ENCODE measurements around the gene EXOSC6. TPM values are rescaled to one million over a fixed set of nuclear protein-coding genes. Genes with fewer than 3 reads are reported as not detected.
"Not testable (repeated sequence)": the region's sequence is repeated elsewhere in the genome, so short reads cannot be mapped to it uniquely, and the experiment has no call there.

The EXOSC6 gene
- polyA plus RNA-seq, 1 donor from 2014 or later = 4.8 TPM

DNA sequence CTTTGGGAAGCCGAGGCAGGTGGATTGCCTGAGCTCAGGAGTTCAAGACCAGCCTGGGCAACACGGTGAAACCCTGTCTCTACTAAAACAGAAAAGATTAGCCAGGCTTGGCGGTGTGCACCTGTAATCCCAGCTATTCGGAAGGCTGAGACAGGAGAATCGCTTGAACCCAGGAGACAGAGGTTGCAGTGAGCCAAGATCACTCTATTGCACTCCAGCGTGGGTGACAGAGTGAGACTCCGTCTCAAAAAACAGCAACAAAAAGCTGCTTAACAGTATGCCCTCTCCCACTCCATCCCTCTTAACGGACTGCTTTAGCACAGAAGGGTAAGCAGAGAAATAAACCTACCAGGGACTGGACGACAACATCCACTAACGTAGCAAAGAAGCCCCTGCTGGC, 16.2 kb upstream of the EXOSC6 start:
- not testable (repeated sequence) for H3K4me1 Mint-ChIP-seq, H3K4me3 Mint-ChIP-seq, H3K27me3 Mint-ChIP-seq, H3K9me3 Mint-ChIP-seq, H3K36me3 Mint-ChIP-seq
- H3K27ac Mint-ChIP-seq = peak overlapping the region in 1 of 3 donors; percentile 23

DNA sequence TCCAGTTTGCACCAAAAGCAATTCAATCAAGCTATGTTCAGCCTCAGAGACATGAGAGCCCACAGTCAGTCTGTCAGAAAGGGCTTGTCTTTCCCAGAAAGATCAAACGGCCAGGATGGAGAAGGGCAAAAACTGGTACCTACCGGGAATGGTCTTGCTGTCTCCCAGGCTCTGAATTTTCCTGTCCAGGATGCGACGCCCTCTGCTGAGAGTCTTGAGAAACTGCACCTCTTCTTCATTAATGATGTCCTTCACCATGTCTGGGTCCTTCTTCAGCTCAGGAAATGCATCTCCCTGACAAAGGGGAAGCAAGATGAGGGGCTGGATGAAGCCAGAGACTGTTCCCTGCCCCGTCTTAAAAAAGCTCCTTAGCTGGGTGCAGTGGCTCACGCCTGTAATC, 15.8 kb upstream of the EXOSC6 start:
- H3K9me3 Mint-ChIP-seq = no peaks in the 10 kb centered on the region
- no peaks in the 10 kb centered on the region for H3K27me3 Mint-ChIP-seq
- no peaks in the 10 kb centered on the region for H3K4me1 Mint-ChIP-seq
- peaks cover 2% of the 10 kb centered on the region for H3K36me3 Mint-ChIP-seq
- H3K27ac Mint-ChIP-seq = peak overlapping the region in 1 of 3 donors; percentile 23
- H3K4me3 Mint-ChIP-seq = no peak overlapping the region

- H3K4me1 Mint-ChIP-seq, H3K9me3 Mint-ChIP-seq, H3K36me3 Mint-ChIP-seq, H3K27me3 Mint-ChIP-seq, H3K4me3 Mint-ChIP-seq: not testable (repeated sequence)
- peak overlapping the region in 1 of 3 donors; percentile 71 for H3K27ac Mint-ChIP-seq
These were observed 8.2 kb upstream of the EXOSC6 start for GRCh38 chr16:70259903-70260302.

- Mint-ChIP-seq H3K9me3 (no peaks in the 10 kb centered on the region), H3K4me1 (no peaks in the 10 kb centered on the region), H3K27ac (peak overlapping the region in 1 of 3 donors; percentile 77), H3K27me3 (no peaks in the 10 kb centered on the region), H3K36me3 (no peaks in the 10 kb centered on the region), H3K4me3 (no peak overlapping the region)
These were observed 7.2 kb upstream of the EXOSC6 start for GRCh38 chr16:70258946-70259345.

- Mint-ChIP-seq H3K36me3 (peaks cover 2% of the 10 kb centered on the region), H3K4me1 (no peaks in the 10 kb centered on the region), H3K9me3 (no peaks in the 10 kb centered on the region), H3K27ac (peak overlapping the region in 1 of 3 donors; percentile 82), H3K4me3 (no peak overlapping the region), H3K27me3 (no peaks in the 10 kb centered on the region)
These were observed 6.3 kb upstream of the EXOSC6 start for GRCh38 chr16:70258065-70258464.

DNA sequence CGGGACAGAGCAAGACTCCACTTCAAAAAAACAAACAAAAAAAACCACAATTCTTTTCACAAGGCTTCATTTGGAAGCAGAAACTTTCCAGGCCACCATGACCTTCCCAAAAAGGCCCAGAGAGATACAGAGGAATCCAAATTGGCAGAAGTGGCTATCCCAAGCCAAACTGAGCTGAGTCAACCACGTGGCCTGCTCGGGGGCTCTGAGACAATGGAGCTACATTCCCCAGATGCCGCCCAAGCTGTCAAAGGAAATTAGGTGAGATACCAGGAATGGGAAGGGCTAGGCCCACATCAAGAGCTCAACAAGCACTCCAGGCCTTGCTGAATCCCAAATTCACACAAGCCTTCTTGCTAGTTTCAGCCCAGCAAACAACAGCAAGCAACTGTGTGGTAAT, 5.7 kb upstream of the EXOSC6 start:
- Mint-ChIP-seq H3K27ac (no peak overlapping the region), H3K36me3 (peaks cover 2% of the 10 kb centered on the region), H3K9me3 (no peaks in the 10 kb centered on the region), H3K4me1 (peaks cover 0 to under 1% (median 0%) of the 10 kb centered on the region in 3 donors), H3K4me3 (peak overlapping the region in 1 of 4 donors; percentile 17), H3K27me3 (no peaks in the 10 kb centered on the region)

DNA sequence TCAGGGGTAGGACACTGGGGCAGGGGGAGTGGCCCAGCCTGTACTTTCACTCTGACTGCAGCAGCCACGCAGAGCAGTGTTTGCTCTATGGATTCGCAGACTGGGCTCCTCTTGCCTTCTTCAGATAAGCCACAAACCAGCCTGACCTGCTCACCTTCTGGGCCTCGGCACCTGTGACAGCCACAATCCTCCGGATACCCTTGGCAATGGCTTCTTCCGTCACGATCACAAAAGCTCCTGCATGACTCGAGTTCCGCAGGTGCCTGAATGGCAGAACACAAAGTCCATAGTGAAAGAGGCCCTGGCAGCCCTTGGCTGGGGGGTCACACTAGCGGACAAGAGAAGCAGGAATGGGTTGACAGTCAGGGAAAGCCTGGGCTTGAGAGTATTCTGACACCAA, 3.8 kb upstream of the EXOSC6 start:
- Mint-ChIP-seq H3K27me3 (no peaks in the 10 kb centered on the region), H3K9me3 (no peaks in the 10 kb centered on the region), H3K36me3 (peaks cover 2% of the 10 kb centered on the region), H3K4me1 (peaks cover 0 to 5% (median 0%) of the 10 kb centered on the region in 3 donors), H3K4me3 (no peak overlapping the region), H3K27ac (peak overlapping the region in 1 of 3 donors; percentile 74)

DNA sequence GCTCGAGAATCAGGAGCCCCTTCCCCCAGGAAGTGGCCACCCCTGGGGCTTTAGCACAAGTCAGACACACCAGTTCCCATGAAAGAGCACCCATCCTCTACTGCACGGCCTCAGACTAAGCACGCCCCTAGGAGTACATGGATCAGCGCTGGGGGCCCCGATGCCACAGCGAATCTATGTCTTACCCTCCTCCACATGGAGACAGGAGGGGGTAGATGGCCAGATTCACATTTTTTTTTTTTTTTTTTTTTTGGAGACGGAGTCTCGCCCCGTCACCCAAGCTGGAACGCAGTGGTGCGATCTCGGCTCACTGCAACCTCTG, 3.2 kb upstream of the EXOSC6 start:
- H3K27me3 Mint-ChIP-seq = no peaks in the 10 kb centered on the region
- no peaks in the 10 kb centered on the region for H3K9me3 Mint-ChIP-seq
- peak overlapping the region in 1 of 3 donors; percentile 74 for H3K27ac Mint-ChIP-seq
- H3K4me3 Mint-ChIP-seq = peak overlapping the region in 1 of 4 donors; percentile 23
- H3K4me1 Mint-ChIP-seq = peaks cover 0 to 8% (median 0%) of the 10 kb centered on the region in 3 donors
- peaks cover 2% of the 10 kb centered on the region for H3K36me3 Mint-ChIP-seq

DNA sequence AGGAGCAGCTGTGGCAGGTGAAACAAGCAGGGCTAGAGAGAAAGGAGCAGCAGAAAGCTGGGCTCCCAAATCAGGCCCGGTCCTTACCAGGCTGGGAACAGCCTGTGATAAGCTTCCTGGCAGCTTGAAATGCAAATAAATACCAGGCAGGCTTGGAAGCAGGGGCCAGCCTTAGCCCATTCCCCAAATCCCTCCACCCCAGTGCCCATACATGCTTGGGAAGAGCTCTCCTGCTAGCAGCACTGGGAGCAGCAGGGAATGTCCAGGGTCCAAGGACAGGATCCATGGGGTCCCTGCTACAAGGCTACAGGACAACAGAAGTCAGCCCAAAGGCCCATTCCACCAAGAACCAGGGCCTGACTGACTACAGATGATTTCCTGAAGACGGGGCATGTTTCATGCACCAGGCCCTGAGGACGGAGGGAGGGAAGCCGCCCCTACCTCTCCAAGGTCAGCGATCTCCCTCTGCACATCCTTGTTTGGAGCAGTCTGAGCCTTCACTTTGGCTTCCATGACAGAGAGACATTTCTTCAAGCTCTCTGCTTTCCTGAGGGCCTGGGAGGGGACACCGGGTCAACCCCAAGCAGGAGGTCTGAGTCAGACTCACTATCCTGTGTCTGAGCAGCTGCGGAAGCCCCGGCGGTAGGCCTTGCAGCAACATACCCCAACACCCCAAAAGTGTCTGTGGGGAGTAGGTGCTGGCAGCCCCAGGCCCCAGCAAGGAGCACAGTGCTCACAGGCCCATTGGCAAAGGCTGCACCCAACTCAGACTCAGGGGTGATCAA, 2.6 kb upstream of the EXOSC6 start:
- peak overlapping the region in 1 of 4 donors; percentile 68 for H3K4me3 Mint-ChIP-seq
- peak overlapping the region in 1 of 3 donors; percentile 85 for H3K27ac Mint-ChIP-seq
- no peaks in the 10 kb centered on the region for H3K9me3 Mint-ChIP-seq
- peaks cover 0 to 10% (median 3%) of the 10 kb centered on the region in 3 donors for H3K4me1 Mint-ChIP-seq
- peaks cover 2% of the 10 kb centered on the region for H3K36me3 Mint-ChIP-seq
- H3K27me3 Mint-ChIP-seq = no peaks in the 10 kb centered on the region

GRCh38 chr16:70253291-70254106, 1.8 kb upstream of the EXOSC6 start:
- H3K27ac Mint-ChIP-seq = peak overlapping the region in 2 of 3 donors; percentile 85 to 90
- peaks cover 2% of the 10 kb centered on the region for H3K36me3 Mint-ChIP-seq
- H3K9me3 Mint-ChIP-seq = no peaks in the 10 kb centered on the region
- H3K27me3 Mint-ChIP-seq = no peaks in the 10 kb centered on the region
- H3K4me1 Mint-ChIP-seq = peaks cover 0 to 12% (median 4%) of the 10 kb centered on the region in 3 donors
- peak overlapping the region in 1 of 4 donors; percentile 68 for H3K4me3 Mint-ChIP-seq

- Mint-ChIP-seq H3K27me3 (no peaks in the 10 kb centered on the region), H3K9me3 (no peaks in the 10 kb centered on the region), H3K36me3 (peaks cover 2% of the 10 kb centered on the region), H3K4me3 (peak overlapping the region in 1 of 4 donors; percentile 84), H3K27ac (peak overlapping the region; percentile 72 to 97 (median 84)), H3K4me1 (peaks cover 0 to 12% (median 4%) of the 10 kb centered on the region in 3 donors)
These were observed 732 bp upstream of the EXOSC6 start for GRCh38 chr16:70252355-70252988.

DNA sequence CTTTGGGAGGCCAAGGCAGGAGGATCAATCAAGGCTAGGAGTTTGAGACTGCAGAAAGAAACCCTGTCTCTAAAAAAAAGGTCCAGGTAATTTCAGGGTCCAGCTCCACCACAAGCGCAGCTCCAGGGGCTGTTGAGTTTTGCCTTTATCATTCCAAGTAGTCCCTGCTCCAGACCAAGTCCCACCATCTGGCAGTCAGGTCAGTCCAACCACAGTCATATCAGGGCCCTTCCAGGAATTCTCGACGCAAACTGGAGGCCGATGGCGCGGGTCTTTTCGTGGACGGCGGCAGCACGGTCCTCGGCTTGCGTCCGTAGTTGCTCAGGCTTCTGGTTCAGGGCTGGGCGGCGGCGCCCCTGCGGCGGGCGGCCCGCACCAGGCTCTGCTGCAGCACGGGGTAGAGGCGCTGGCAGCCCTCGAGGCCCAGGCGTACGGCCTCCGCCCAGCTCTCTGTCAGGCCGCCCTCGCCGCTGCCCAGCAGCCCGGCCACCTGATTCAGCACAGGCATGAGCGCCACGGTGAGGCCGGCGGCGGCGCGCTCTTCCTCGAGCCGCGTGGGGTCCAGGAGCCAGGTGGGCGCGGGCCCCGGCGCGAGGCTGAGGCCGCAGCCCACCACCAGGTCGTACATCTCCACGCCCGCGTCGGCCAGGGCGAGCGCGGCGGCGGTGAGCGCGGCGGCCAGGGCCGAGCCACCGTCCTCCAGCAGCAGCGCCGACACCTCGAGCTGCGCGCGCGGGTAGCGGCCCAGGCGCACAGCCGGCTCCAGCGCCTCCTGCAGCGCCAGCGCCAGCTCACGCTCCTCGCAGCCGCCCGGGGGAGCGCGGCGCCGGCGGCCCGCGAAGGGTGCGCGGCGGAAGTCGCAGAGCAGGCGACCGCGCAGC, 752 bp downstream of the EXOSC6 start:
- Mint-ChIP-seq H3K9me3 (no peaks in the 10 kb centered on the region), H3K36me3 (peaks cover 2% of the 10 kb centered on the region), H3K4me3 (peak overlapping the region; percentile 67 to 86 (median 81)), H3K27me3 (no peaks in the 10 kb centered on the region), H3K4me1 (peaks cover 0 to 12% (median 6%) of the 10 kb centered on the region in 3 donors), H3K27ac (peak overlapping the region in 2 of 3 donors; percentile 76)

DNA sequence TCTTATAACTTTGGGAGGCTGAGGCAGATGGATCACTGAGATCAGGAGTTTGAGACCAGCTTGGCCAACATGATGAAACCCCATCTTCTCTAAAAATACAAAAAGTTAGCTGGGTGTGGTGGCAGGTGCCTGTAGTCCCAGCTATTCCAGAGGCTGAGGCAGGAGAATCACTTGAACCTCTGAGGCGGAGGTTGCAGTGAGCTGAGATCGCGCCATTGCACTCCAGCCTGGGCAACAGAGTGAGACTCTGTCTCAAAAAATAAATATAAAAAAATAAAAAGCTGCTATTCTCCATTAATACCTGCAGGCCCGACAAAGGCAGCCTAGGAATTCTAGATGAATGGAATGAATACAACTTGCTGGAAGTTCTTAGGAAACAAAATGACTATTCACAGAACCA, 2.0 kb downstream of the EXOSC6 start:
- H3K27me3 Mint-ChIP-seq = not testable (repeated sequence)

GRCh38 chr16:70238773-70239172, 13.0 kb downstream of the EXOSC6 start:
- not testable (repeated sequence) for H3K27me3 Mint-ChIP-seq, H3K9me3 Mint-ChIP-seq, H3K4me1 Mint-ChIP-seq, H3K27ac Mint-ChIP-seq, H3K36me3 Mint-ChIP-seq
- peak overlapping the region in 1 of 4 donors; percentile 29 for H3K4me3 Mint-ChIP-seq

More for the DNA sequence above, 2.0 kb downstream of the EXOSC6 start:
- peak overlapping the region in 3 of 4 donors; percentile 43 to 52 (median 45) for H3K4me3 Mint-ChIP-seq
- peak overlapping the region in 2 of 3 donors; percentile 12 to 63 for H3K27ac Mint-ChIP-seq
- not testable (repeated sequence) for H3K36me3 Mint-ChIP-seq, H3K9me3 Mint-ChIP-seq
- peaks cover 0 to 12% (median 6%) of the 10 kb centered on the region in 3 donors for H3K4me1 Mint-ChIP-seq

All from IgD-negative memory B cell (primary cell).